RPMI7951 (cell line): ENCODE data around the gene GRAMD2A. TPM values are rescaled to one million over a fixed set of nuclear protein-coding genes. Genes with fewer than 3 reads are reported as not detected.
A peak's percentile ranks its signal among the peaks of the same experiment; 100 is the strongest.

Source experiments
- DNase-seq: peaks from one replicate; pipeline ENCODE4 v3.0.0-alpha.2; 2012; ENCODE audit warnings: low read depth
- total RNA-seq: library from RNA; depleted of rRNA; stranded (reverse); fragments of >200 nt; shearing (Covaris generic); gene quantifications from 2 replicates; pipeline ENCODE4 v1.2.3, GENCODE V29; 2014; rRNA removed

The GRAMD2A gene
- total RNA-seq, 1 experiment from 2014 or later: not detected

DNA sequence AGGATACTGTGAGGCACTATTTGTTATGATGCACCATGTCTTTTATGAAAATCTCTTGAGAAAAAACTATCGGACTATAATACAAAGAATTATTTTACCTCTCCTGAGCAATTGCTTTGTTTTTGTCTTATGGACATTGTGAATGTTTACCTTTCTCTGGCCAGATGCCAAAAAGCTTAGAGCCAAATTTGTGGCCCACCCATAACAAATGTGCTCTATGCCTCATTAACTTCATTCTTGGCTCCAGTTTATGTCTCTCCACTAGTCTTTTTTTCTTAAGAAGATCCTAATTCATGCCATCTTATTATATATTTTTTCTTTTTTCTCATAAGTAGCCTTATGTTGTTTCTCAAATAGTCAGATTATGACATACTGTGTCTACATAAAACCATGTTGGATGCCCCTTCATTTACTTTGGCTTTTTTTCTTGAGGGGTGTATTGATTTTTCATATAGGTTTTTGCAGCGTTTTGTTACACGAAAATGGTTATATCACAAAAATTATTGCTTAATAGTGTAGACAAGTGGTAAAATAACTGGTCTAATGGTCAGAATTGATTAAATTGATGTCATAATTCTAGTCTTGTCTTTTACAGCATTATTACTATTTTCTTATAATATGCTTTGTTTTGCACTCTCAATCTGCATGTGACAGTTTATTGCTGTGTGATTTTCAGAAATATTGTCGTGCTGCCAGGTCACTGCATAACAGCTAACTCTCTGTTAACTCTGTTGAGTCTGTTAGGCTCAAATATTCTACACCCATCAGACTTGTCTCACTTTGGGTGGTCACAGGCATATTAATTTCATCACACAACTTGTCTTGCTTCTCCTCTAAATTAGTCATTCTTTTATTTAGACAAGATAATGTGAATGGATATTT is 61.2 kb downstream of the GRAMD2A start:
- no peak for DNase-seq

DNA sequence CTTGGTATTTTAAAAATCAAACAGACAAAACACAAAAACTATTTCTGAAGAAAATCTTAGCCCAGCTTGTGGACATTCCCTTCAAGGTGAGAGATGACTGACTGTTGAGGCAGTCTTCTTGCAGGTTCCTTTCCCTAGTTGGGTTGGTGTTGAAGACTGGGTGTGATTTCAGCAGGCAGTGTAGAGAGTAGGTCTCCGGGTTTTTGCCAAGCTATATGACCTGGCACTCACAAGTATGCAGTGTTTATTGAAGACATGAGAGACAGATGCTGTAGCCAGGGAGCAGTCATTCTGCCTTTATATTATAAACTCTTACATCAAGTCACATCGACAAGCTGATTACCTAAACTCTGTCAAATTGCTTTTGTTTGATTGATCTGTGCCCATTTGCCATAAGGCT is 61.9 kb downstream of the GRAMD2A start:
- no peak for DNase-seq

GRCh38 chr15:72133211-72133610 is 64.4 kb downstream of the GRAMD2A start:
- no peak for DNase-seq

DNA sequence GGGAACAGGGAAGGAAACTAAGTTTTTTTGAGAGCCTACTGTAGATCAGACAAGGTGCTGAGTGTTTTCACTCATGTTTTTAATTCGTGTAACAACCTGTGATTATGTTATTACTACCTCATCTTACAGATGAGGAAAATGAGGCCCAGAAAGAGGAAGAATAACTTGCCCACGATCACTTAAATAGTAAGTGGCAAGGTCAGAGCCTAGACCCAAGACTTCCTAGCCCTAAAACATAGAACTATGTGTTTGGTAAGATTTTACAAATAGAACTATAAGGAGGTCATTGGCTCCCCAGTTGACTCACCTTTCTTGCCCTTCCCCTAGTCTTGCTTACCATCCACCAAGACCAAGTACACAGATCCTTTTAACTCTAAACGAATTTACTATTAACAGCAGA is 65.7 kb downstream of the GRAMD2A start:
- DNase-seq: no peak

- no peak for DNase-seq
Measured at GRCh38 chr15:72130272-72130671, 67.3 kb downstream of the GRAMD2A start.

- no peak for DNase-seq
Measured at GRCh38 chr15:72128359-72128758, 69.2 kb downstream of the GRAMD2A start.

DNA sequence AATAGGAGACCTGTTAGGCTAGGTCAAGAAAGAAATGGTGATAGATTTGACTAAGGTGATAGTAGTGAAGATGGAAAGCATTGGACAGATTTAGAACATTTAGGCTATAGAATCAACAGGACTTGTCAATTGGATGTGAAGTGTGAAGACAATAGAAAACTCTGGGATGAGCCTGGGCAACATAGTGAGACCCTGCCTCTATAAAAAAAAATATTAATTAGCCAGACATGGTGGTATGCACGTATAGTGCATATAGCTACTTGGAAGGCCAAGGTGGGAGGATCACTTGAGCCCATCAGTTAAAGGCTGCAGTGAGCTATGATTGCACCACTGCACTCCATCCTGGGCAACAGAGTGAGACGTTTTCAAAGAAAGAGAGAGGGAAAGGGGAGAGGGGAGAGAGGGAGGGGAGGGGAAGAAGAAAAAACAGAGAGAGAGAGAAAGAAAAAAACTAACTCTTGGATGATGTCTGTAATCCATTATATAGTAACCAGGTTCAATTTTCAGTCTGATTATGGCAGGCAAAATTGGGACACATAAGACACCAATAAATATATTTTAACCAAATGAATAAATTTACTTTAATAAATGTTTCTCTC is 69.8 kb downstream of the GRAMD2A start:
- DNase-seq: no peak

GRCh38 chr15:72124218-72124617 is 73.4 kb downstream of the GRAMD2A start:
- DNase-seq: no peak

DNA sequence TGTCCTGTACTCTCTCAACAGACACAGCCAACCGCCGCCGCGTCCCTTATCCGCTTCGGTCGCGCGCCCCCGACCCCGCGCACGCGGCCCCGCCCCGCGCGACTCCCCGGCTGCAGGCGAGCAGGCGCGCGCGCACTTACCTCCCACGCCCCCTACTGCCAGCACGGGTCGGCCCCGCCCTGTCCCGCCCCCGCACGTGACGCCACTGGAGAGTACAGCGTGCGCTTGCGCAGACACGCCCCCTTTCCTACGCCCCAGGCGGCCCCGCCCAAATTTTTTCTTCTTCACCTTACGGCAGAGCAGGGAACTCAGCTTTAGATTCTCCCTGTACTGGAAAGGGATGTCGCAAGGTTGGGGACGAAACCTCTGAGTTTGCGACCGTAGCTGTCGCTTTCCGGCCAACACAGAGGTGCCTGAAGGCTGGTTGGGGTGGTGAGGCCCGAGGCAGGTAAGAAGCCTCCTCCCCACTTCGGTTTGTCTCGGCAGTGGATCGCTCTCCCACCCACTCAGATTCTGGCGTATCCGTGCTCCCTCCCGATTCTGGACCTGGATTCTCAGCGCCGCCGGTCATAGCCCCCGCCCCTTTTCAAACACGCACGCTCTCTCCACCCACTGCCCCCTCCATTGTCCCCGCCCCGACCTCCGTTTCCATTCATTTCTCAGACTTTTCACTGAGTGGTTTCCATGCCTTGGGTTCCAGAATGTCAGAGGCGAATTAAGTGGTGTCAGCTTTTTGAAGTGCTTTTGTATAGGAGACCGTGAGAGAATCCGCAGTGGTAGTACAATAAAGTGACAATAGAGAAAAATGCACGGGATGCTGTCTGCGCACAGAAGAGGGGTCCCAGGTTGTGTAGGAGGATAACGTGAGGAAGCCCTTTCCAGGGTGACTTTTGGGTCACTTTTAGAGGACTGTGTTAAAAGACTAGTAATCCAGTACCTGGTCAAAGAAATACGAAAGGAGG is 79.3 kb downstream of the GRAMD2A start, which contains the start of the genes MYO9A and SENP8:
Gene MYO9A, minus strand, starts transcription at position 134 of the 962 bp plus-strand sequence. CDS start 71,587 bp downstream, outside the sequence.
Gene SENP8, plus strand, starts transcription at position 387 of the 962 bp plus-strand sequence. CDS start 21,221 bp downstream, outside the sequence.
- peak; percentile 96 for DNase-seq

DNA sequence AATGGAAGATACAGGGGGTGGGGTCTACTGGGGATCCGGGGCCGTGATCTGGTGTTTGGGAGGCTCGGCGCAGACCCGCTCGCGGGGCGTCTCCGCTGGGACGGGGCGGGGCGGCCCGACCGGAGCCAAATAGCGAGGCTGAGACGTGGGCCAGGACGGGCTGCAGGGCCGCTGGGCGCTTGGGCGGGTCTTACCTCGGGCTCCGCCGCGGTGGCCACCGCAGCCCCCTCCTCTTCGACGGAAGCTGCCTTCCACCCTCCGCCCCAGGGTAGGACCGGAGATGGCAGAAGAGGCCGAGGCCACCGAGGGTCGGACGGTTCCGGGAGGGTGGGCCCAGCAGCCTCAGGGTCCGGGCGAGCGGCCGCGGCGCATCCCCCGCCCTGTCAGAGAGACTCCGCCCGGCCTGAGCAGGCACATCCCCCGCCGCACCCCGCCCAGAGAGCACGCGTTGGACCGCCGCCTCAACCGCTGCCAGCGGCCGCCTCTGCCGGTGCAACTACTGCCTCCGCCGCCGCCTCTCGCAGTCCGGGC is 80.0 kb downstream of the GRAMD2A start:
- peak; percentile 87 for DNase-seq

- DNase-seq: peak; percentile 11
Measured at GRCh38 chr15:72116731-72117485, 80.7 kb downstream of the GRAMD2A start.

- no peak for DNase-seq
Measured at GRCh38 chr15:72113347-72114031, 84.1 kb downstream of the GRAMD2A start.

DNA sequence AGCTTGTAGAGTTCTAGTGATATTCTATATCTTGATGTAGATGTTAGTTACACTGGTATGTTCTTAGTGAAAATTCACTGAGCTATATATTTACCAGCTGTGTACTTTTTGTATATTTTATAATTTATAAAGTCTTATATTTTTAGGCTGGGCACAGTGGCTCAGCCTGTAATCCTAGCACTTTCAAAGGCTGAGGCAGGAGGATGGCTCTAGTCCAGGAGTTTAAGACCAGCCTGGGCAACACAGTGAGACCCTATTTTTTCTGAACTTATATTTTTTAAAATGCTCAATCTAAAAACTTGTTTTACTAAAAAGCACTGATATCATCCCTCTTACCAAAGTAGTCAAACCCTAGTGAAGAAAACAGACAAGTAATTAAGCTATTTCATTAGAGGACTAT is 84.8 kb downstream of the GRAMD2A start:
- no peak for DNase-seq

GRCh38 chr15:72112116-72112515 is 85.5 kb downstream of the GRAMD2A start:
- no peak for DNase-seq

GRCh38 chr15:72110355-72110754 is 87.2 kb downstream of the GRAMD2A start:
- no peak for DNase-seq

Other genes with a start within 250 kb of the GRAMD2A start
- 18.4 and 21.4 TPM in 2 replicates for gene MYO9A, start 79.6 kb downstream of the GRAMD2A start, total RNA-seq
- gene SENP8, start 79.4 kb downstream of the GRAMD2A start, total RNA-seq: 2.6 and 3.3 TPM in 2 replicates
- gene PKM, start 33.4 kb upstream of the GRAMD2A start, total RNA-seq: 2,644 and 2,870 TPM in 2 replicates
- gene PARP6, start 74.8 kb upstream of the GRAMD2A start, total RNA-seq: 19.5 and 28.8 TPM in 2 replicates
- gene CELF6, start 122.4 kb upstream of the GRAMD2A start, total RNA-seq: not detected in 2 replicates
- 89.2 and 128 TPM in 2 replicates for gene HEXA, start 178.2 kb upstream of the GRAMD2A start, total RNA-seq
- gene TMEM202, start 200.5 kb upstream of the GRAMD2A start, total RNA-seq: not detected in 2 replicates